ENCODE measurements around the gene SLC39A11. TPM values are rescaled to one million over a fixed set of nuclear protein-coding genes. Genes with fewer than 3 reads are reported as not detected.

SLC39A11 gene
- total RNA-seq, 1 donor: 15.8 TPM

DNA sequence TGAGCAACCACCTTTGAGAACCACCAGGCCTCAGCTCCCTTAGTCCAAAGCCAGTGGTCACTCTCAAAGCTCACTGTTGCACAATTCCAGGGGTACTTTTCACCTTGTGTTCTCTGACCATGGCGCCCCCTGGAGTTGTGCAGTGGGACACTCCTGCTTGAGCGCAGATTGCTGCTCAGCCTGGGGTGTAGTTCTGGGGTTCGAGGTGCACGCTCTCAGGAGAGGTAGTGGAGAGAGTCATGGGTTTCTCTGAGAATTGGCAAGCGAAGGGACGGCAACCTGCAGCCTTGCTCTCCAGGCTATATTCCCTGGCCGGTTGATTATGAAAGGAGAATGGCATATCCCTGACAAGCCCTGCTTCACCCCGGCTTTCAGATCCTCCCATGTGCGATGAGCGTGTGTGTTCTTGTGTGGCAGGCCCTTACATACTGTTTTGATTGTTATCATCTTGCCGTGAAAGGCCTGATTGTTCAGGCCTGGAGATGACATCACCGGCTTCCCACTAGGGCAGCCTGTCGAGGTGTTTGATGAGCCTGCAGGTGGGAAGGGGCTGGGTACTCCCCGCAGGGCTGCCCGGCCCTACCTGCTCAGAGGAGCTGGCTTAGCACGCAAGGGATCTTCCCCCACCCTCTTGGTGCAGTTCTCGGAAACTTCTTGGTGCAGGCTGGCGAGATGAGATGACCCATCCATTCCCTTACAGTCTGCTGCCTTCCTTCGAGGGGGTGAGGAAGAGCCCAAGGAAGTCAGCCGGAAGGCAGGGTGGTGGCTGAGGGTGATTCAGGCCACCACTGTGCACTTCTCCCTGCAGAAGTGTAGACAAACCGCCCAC is 431.2 kb downstream of the SLC39A11 start:
- TF ChIP-seq, protein P1, sequence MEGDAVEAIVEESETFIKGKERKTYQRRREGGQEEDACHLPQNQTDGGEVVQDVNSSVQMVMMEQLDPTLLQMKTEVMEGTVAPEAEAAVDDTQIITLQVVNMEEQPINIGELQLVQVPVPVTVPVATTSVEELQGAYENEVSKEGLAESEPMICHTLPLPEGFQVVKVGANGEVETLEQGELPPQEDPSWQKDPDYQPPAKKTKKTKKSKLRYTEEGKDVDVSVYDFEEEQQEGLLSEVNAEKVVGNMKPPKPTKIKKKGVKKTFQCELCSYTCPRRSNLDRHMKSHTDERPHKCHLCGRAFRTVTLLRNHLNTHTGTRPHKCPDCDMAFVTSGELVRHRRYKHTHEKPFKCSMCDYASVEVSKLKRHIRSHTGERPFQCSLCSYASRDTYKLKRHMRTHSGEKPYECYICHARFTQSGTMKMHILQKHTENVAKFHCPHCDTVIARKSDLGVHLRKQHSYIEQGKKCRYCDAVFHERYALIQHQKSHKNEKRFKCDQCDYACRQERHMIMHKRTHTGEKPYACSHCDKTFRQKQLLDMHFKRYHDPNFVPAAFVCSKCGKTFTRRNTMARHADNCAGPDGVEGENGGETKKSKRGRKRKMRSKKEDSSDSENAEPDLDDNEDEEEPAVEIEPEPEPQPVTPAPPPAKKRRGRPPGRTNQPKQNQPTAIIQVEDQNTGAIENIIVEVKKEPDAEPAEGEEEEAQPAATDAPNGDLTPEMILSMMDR (IDR thresholded peaks at IDR 0.05; ENCODE audit: insufficient read depth, low read length): no peak
- no peak overlapping the region for H3K4me3 ChIP-seq (ENCODE audit: low read depth, low read length)
- no peak for DNase-seq (ENCODE audit: low read depth)

DNA sequence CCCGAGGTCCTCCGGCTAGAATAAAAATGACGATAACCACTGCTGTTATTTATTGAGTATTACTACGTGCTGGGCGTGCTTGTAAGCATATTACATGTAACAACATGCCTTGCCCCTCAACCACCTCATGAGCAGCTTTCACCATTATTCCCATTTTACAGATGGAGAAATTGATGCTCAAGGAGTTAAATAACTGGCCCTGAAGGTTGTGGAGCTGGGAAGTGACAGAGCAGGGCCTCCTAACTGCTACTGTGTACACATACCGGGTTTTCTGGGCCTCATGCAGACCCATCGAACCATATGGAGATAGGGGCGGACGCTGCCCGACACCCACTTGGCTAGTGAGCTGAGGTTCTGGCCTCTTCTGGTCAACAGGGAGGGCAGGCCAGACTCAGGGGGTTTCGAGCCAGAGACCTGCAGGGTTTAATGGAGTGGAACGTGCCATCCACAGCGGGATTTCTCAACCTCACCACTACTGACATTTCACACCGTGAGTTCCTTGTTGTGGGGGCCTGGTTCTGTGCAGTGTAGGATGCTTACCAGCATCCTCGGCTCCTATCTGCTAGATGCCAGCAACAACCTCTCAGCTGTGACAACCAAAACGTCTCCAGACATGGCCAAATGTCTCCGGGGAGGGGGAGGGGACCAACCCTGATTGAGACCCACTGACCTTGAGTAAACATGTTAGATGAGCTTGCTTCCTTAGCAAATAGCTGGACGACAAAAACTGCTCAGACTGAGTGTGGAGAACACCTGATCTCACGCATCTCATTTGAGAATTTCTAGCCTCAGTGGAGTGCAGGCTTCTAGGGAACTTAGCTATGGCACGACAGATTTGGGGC is 432.0 kb downstream of the SLC39A11 start:
- TF ChIP-seq, protein P1 (IDR thresholded peaks at IDR 0.05; ENCODE audit: insufficient read depth, low read length): no peak
- DNase-seq (ENCODE audit: low read depth): no peak
- H3K4me3 ChIP-seq (ENCODE audit: low read depth, low read length): no peak overlapping the region

DNA sequence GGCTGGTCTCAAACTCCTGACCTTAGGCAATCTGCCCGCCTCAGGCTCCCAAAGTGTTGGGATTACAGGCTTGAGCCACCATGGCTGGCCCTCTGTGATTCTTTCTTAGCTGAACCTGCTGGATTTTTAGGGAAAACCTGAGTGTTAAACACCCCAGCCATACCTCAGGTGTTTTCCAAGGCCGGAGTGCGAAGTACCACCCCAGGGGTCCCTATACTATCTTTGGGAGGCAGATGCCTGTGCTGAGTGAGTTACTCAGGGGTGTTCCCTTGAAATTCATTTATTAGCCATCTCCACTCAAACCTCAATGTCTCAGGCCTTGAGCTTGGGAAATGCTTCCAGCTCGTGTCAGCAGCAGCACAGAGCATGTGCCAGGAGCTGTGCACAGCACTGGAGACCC is 432.7 kb downstream of the SLC39A11 start:
- H3K4me3 ChIP-seq (ENCODE audit: low read depth, low read length): no peak overlapping the region
- TF ChIP-seq, protein P1 (IDR thresholded peaks at IDR 0.05; ENCODE audit: insufficient read depth, low read length): no peak
- DNase-seq (ENCODE audit: low read depth): no peak

DNA sequence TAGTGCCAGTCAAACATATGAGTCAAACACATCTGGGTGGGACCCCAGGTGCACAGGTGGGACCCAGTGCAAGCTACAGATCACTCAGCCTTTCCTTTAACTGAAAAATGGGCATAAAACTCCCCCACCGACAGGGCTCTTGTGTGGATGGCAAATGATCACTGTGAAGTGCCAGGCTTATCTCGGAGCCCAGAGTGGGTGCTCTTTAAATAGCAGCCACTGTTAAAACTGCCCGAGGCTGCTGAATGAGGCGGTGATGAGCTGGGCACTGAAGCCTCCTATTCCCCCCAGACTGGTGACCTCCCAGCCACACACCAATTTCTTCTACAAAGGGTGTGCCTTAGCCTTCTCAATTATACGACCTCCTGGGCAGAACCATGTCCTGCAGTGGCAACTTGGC is 433.8 kb downstream of the SLC39A11 start:
- TF ChIP-seq, protein P1 (IDR thresholded peaks at IDR 0.05; ENCODE audit: insufficient read depth, low read length): no peak
- H3K4me3 ChIP-seq (ENCODE audit: low read depth, low read length): no peak overlapping the region
- DNase-seq (ENCODE audit: low read depth): no peak

DNA sequence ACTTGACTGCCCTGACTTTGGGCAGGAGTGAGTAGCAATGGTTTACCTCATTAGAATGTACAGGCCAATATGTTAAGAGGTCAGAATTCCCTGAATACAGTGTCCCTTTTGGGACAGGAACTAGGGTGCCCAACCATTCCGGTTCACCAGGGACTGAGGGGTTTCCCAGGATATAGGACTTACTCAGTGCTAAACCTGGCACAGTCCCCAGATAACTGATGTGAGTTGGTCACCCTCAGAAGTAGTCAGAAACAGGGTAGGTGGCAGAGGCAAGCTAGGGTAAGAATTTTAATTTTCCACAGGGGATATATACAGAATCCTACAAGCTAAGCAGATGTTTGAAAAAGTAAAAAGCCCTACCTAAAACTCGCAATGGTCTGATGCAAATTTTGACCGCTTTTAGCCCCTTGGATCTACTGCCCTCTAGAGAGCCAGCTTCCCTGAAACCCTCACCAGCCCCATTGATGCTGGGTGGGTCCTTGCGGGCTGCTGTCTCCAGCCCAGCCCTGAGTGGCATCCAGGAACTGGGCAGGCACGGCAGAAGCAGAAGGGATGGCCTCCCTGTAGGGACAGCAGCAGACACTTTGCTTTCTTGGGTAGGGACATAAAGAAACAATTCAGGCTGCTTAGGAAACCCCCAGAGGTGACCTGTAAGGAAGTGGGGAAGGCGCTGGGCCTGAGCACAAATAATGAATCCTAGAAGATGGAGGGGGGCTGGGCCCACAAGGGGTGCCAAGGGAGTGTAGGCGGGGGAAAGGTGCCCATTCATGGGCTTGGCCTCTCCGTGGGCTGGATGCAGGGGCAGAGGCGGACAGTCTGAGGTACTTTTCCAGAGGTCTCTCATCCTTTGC is 434.8 kb downstream of the SLC39A11 start:
- no peak overlapping the region for H3K4me3 ChIP-seq (ENCODE audit: low read depth, low read length)
- TF ChIP-seq, protein P1 (IDR thresholded peaks at IDR 0.05; ENCODE audit: insufficient read depth, low read length): no peak
- no peak for DNase-seq (ENCODE audit: low read depth)

GRCh38 chr17:72656130-72656763 is 436.2 kb downstream of the SLC39A11 start:
- TF ChIP-seq, protein P1 (IDR thresholded peaks at IDR 0.05; ENCODE audit: insufficient read depth, low read length): no peak
- no peak for DNase-seq (ENCODE audit: low read depth)
- H3K4me3 ChIP-seq (ENCODE audit: low read depth, low read length): no peak overlapping the region

All from fibroblast of the aortic adventitia (primary cell).